ENCODE results near the gene ASIP. TPM values are rescaled to one million over a fixed set of nuclear protein-coding genes. Genes with fewer than 3 reads are reported as not detected.

The ASIP gene
- total and polyA plus RNA-seq, 2 of the 13 experiments (the other 11 are each of a cell fraction or from before 2014, with no cell fraction given), result not detected

DNA sequence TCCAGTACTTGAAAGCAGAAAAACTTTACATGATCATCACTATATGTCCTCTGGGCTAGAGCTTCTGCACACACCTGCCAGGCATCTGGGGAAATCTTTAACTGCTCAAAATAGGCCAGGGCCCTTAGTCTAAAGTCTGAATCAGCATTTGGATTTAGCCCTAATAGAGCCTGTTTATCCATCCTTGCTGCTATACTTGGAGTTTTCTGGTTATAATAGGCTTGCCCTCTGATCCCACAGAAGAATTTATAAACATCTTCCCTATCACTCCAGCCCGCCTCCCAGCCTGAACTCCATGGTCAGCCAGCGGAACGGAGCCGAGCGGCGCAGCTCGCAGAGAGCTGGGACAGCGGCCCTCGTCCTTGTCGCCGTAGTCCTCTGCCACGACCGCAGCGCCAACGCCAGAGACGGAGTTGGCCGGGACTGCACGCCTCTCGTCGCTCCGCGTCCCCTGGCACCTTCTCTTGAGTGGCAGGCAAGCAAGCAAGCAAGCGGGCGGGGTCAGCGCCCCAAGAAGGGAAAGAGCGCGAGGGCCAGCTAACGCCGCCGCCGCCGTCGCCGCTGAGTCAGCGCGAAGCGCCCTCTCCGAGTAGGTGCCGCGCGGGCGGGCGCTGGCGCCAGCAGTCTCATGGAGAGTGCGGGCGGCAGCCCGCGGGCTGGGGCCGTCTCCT, 25.4 kb upstream of the ASIP start (continued):
- TF ChIP-seq, protein P1, sequence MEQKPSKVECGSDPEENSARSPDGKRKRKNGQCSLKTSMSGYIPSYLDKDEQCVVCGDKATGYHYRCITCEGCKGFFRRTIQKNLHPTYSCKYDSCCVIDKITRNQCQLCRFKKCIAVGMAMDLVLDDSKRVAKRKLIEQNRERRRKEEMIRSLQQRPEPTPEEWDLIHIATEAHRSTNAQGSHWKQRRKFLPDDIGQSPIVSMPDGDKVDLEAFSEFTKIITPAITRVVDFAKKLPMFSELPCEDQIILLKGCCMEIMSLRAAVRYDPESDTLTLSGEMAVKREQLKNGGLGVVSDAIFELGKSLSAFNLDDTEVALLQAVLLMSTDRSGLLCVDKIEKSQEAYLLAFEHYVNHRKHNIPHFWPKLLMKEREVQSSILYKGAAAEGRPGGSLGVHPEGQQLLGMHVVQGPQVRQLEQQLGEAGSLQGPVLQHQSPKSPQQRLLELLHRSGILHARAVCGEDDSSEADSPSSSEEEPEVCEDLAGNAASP (CRISPR knock-in tag; IDR thresholded peaks at IDR 0.05; ENCODE audit: borderline replicate concordance), result peak; percentile 53; the same call in 1 of the 2 replicates
- TF ChIP-seq RBFOX2 (IDR thresholded peaks at IDR 0.05; ENCODE audit: low read depth, low read length) (peak; percentile 54; the same call in 1 of the 2 replicates), CBX2 (IDR thresholded peaks at IDR 0.05; ENCODE audit: low read depth, low read length) (no peak), CBX2 (CRISPR knock-in tag; IDR thresholded peaks at IDR 0.05; ENCODE audit: low read depth) (peak; percentile 99), SNAPC5 (CRISPR knock-in tag; IDR thresholded peaks at IDR 0.05; ENCODE audit: borderline replicate concordance) (no peak), ZBTB25 (CRISPR knock-in tag; IDR thresholded peaks at IDR 0.05) (peak; percentile 53; the same call in 1 of the 2 replicates), ZNF616 (CRISPR knock-in tag; IDR thresholded peaks at IDR 0.05; ENCODE audit: low read depth) (peak; percentile 79; the same call in 1 of the 2 replicates), ZSCAN21 (CRISPR knock-in tag; IDR thresholded peaks at IDR 0.05; ENCODE audit: borderline replicate concordance) (peak; percentile 90), RCOR2 (CRISPR knock-in tag; IDR thresholded peaks at IDR 0.05) (no peak), ZNF205 (CRISPR knock-in tag; IDR thresholded peaks at IDR 0.05) (peak; percentile 69; the same call in 1 of the 2 replicates), ZNF598 (CRISPR knock-in tag; IDR thresholded peaks at IDR 0.05; ENCODE audit: borderline replicate concordance) (peak; percentile 96; the same call in 1 of the 2 replicates), FOXP1 (IDR thresholded peaks at IDR 0.05) (no peak), FOXP1 (CRISPR knock-in tag; IDR thresholded peaks at IDR 0.05) (0 out of 2 replicates have a peak, but pooled peaks have one; percentile 24), PHF20 (CRISPR knock-in tag; IDR thresholded peaks at IDR 0.05) (peak; percentile 26; the same call in 1 of the 2 replicates)
- TF ChIP-seq, protein P2, sequence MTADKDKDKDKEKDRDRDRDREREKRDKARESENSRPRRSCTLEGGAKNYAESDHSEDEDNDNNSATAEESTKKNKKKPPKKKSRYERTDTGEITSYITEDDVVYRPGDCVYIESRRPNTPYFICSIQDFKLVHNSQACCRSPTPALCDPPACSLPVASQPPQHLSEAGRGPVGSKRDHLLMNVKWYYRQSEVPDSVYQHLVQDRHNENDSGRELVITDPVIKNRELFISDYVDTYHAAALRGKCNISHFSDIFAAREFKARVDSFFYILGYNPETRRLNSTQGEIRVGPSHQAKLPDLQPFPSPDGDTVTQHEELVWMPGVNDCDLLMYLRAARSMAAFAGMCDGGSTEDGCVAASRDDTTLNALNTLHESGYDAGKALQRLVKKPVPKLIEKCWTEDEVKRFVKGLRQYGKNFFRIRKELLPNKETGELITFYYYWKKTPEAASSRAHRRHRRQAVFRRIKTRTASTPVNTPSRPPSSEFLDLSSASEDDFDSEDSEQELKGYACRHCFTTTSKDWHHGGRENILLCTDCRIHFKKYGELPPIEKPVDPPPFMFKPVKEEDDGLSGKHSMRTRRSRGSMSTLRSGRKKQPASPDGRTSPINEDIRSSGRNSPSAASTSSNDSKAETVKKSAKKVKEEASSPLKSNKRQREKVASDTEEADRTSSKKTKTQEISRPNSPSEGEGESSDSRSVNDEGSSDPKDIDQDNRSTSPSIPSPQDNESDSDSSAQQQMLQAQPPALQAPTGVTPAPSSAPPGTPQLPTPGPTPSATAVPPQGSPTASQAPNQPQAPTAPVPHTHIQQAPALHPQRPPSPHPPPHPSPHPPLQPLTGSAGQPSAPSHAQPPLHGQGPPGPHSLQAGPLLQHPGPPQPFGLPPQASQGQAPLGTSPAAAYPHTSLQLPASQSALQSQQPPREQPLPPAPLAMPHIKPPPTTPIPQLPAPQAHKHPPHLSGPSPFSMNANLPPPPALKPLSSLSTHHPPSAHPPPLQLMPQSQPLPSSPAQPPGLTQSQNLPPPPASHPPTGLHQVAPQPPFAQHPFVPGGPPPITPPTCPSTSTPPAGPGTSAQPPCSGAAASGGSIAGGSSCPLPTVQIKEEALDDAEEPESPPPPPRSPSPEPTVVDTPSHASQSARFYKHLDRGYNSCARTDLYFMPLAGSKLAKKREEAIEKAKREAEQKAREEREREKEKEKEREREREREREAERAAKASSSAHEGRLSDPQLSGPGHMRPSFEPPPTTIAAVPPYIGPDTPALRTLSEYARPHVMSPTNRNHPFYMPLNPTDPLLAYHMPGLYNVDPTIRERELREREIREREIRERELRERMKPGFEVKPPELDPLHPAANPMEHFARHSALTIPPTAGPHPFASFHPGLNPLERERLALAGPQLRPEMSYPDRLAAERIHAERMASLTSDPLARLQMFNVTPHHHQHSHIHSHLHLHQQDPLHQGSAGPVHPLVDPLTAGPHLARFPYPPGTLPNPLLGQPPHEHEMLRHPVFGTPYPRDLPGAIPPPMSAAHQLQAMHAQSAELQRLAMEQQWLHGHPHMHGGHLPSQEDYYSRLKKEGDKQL (CRISPR knock-in tag; IDR thresholded peaks at IDR 0.05; ENCODE audit: low read depth), result peak; percentile 53; the same call in 1 of the 2 replicates
- TF ChIP-seq, protein P3, sequence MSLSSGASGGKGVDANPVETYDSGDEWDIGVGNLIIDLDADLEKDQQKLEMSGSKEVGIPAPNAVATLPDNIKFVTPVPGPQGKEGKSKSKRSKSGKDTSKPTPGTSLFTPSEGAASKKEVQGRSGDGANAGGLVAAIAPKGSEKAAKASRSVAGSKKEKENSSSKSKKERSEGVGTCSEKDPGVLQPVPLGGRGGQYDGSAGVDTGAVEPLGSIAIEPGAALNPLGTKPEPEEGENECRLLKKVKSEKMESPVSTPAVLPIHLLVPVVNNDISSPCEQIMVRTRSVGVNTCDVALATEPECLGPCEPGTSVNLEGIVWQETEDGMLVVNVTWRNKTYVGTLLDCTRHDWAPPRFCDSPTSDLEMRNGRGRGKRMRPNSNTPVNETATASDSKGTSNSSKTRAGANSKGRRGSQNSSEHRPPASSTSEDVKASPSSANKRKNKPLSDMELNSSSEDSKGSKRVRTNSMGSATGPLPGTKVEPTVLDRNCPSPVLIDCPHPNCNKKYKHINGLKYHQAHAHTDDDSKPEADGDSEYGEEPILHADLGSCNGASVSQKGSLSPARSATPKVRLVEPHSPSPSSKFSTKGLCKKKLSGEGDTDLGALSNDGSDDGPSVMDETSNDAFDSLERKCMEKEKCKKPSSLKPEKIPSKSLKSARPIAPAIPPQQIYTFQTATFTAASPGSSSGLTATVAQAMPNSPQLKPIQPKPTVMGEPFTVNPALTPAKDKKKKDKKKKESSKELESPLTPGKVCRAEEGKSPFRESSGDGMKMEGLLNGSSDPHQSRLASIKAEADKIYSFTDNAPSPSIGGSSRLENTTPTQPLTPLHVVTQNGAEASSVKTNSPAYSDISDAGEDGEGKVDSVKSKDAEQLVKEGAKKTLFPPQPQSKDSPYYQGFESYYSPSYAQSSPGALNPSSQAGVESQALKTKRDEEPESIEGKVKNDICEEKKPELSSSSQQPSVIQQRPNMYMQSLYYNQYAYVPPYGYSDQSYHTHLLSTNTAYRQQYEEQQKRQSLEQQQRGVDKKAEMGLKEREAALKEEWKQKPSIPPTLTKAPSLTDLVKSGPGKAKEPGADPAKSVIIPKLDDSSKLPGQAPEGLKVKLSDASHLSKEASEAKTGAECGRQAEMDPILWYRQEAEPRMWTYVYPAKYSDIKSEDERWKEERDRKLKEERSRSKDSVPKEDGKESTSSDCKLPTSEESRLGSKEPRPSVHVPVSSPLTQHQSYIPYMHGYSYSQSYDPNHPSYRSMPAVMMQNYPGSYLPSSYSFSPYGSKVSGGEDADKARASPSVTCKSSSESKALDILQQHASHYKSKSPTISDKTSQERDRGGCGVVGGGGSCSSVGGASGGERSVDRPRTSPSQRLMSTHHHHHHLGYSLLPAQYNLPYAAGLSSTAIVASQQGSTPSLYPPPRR (CRISPR knock-in tag; IDR thresholded peaks at IDR 0.05; ENCODE audit: borderline replicate concordance), result peak; percentile 67; the same call in 1 of the 2 replicates

Data from HepG2 (cell line).